ENCODE results near the gene PEMT. TPM values are rescaled to one million over a fixed set of nuclear protein-coding genes. Genes with fewer than 3 reads are reported as not detected.

The PEMT gene
- total and polyA plus RNA-seq, 3 experiments from 2014 or later, result 31.9 to 42.1 (median 34.6) TPM

GRCh38 chr17:17536702-17537101 lies 54.8 kb downstream of the PEMT start:
- H3K36me3 ChIP-seq (ENCODE audit: insufficient read depth, low read length), result no peaks in the 10 kb centered on the region
- ChIA-PET POLR2A (no interaction called here), CTCF (no interaction called here)
- Mint-ChIP-seq H3K9me3 (no peaks in the 10 kb centered on the region), H3K27me3 (no peaks in the 10 kb centered on the region), H3K4me3 (no peak overlapping the region), H3K36me3 (no peaks in the 10 kb centered on the region), H3K27ac (no peak overlapping the region), H3K4me1 (peaks cover 0 to 2% (median 0%) of the 10 kb centered on the region in 3 donors)
- no peak overlapping the region for H3K4me3 ChIP-seq (ENCODE audit: low read length)
- no peaks in the 10 kb centered on the region for H3K9me3 ChIP-seq (ENCODE audit: low read length)
- DNase-seq, result no peak
- no peaks in the 10 kb centered on the region for H3K27me3 ChIP-seq (ENCODE audit: insufficient read depth, low read length, poor library complexity, severe bottlenecking)
- H3K4me1 ChIP-seq (ENCODE audit: insufficient read depth, low read length), result no peaks in the 10 kb centered on the region
- H3K27ac ChIP-seq (ENCODE audit: low read depth, low read length), result no peak overlapping the region

GRCh38 chr17:17535957-17536356 lies 55.6 kb downstream of the PEMT start:
- ChIA-PET CTCF (no interaction called here), POLR2A (no interaction called here)
- H3K27me3 Mint-ChIP-seq, result no peaks in the 10 kb centered on the region
- no peak for DNase-seq
- H3K36me3 Mint-ChIP-seq, result no peaks in the 10 kb centered on the region
- Histone ChIP-seq H3K36me3 (ENCODE audit: insufficient read depth, low read length) (no peaks in the 10 kb centered on the region), H3K4me3 (ENCODE audit: low read length) (no peak overlapping the region), H3K9me3 (ENCODE audit: low read length) (no peaks in the 10 kb centered on the region), H3K27ac (ENCODE audit: low read depth, low read length) (no peak overlapping the region), H3K4me1 (ENCODE audit: insufficient read depth, low read length) (no peaks in the 10 kb centered on the region), H3K27me3 (ENCODE audit: insufficient read depth, low read length, poor library complexity, severe bottlenecking) (no peaks in the 10 kb centered on the region)
- no peak overlapping the region for H3K4me3 Mint-ChIP-seq
- no peaks in the 10 kb centered on the region for H3K9me3 Mint-ChIP-seq
- H3K4me1 Mint-ChIP-seq, result peaks cover 0 to 1% (median 0%) of the 10 kb centered on the region in 3 donors
- no peak overlapping the region for H3K27ac Mint-ChIP-seq

- Mint-ChIP-seq H3K27me3 (no peaks in the 10 kb centered on the region), H3K27ac (peak overlapping the region in 2 of 8 donors; percentile 11 to 12), H3K4me1 (no peaks in the 10 kb centered on the region), H3K9me3 (no peaks in the 10 kb centered on the region), H3K4me3 (no peak overlapping the region), H3K36me3 (no peaks in the 10 kb centered on the region)
- Histone ChIP-seq H3K4me1 (ENCODE audit: insufficient read depth, low read length) (no peaks in the 10 kb centered on the region), H3K36me3 (ENCODE audit: insufficient read depth, low read length) (no peaks in the 10 kb centered on the region), H3K27ac (ENCODE audit: low read depth, low read length) (no peak overlapping the region), H3K4me3 (ENCODE audit: low read length) (no peak overlapping the region), H3K27me3 (ENCODE audit: insufficient read depth, low read length, poor library complexity, severe bottlenecking) (no peaks in the 10 kb centered on the region), H3K9me3 (ENCODE audit: low read length) (no peaks in the 10 kb centered on the region)
- POLR2A ChIA-PET, result no interaction called here
- DNase-seq, result no peak
- CTCF ChIA-PET, result no interaction called here
These were observed 57.5 kb downstream of the PEMT start for GRCh38 chr17:17533901-17534441.

- H3K9me3 ChIP-seq (ENCODE audit: low read length), result no peaks in the 10 kb centered on the region
- no peak overlapping the region for H3K4me3 ChIP-seq (ENCODE audit: low read length)
- ChIA-PET CTCF (no interaction called here), POLR2A (no interaction called here)
- no peak for DNase-seq
- no peaks in the 10 kb centered on the region for H3K4me1 ChIP-seq (ENCODE audit: insufficient read depth, low read length)
- no peaks in the 10 kb centered on the region for H3K36me3 ChIP-seq (ENCODE audit: insufficient read depth, low read length)
- Mint-ChIP-seq H3K27ac (no peak overlapping the region), H3K27me3 (no peaks in the 10 kb centered on the region), H3K36me3 (no peaks in the 10 kb centered on the region), H3K4me1 (no peaks in the 10 kb centered on the region), H3K4me3 (no peak overlapping the region), H3K9me3 (no peaks in the 10 kb centered on the region)
- H3K27ac ChIP-seq (ENCODE audit: low read depth, low read length), result no peak overlapping the region
- H3K27me3 ChIP-seq (ENCODE audit: insufficient read depth, low read length, poor library complexity, severe bottlenecking), result no peaks in the 10 kb centered on the region
These were observed 58.5 kb downstream of the PEMT start for GRCh38 chr17:17532991-17533390.

GRCh38 chr17:17531156-17531555 lies 60.4 kb downstream of the PEMT start:
- Histone ChIP-seq H3K27me3 (ENCODE audit: insufficient read depth, low read length, poor library complexity, severe bottlenecking) (no peaks in the 10 kb centered on the region), H3K36me3 (ENCODE audit: insufficient read depth, low read length) (no peaks in the 10 kb centered on the region), H3K4me1 (ENCODE audit: insufficient read depth, low read length) (no peaks in the 10 kb centered on the region), H3K27ac (ENCODE audit: low read depth, low read length) (no peak overlapping the region), H3K4me3 (ENCODE audit: low read length) (no peak overlapping the region), H3K9me3 (ENCODE audit: low read length) (no peaks in the 10 kb centered on the region)
- H3K36me3 Mint-ChIP-seq, result no peaks in the 10 kb centered on the region
- no peak overlapping the region for H3K27ac Mint-ChIP-seq
- no peak overlapping the region for H3K4me3 Mint-ChIP-seq
- CTCF ChIA-PET, result no interaction called here
- POLR2A ChIA-PET, result no interaction called here
- H3K4me1 Mint-ChIP-seq, result no peaks in the 10 kb centered on the region
- H3K9me3 Mint-ChIP-seq, result no peaks in the 10 kb centered on the region
- H3K27me3 Mint-ChIP-seq, result no peaks in the 10 kb centered on the region
- no peak for DNase-seq

GRCh38 chr17:17528696-17529652 lies 62.5 kb downstream of the PEMT start:
- CTCF ChIA-PET, result no interaction called here
- POLR2A ChIA-PET, result no interaction called here
- Histone ChIP-seq H3K9me3 (ENCODE audit: low read length) (no peaks in the 10 kb centered on the region), H3K27ac (ENCODE audit: low read depth, low read length) (no peak overlapping the region), H3K4me1 (ENCODE audit: insufficient read depth, low read length) (no peaks in the 10 kb centered on the region), H3K4me3 (ENCODE audit: low read length) (no peak overlapping the region), H3K27me3 (ENCODE audit: insufficient read depth, low read length, poor library complexity, severe bottlenecking) (no peaks in the 10 kb centered on the region), H3K36me3 (ENCODE audit: insufficient read depth, low read length) (no peaks in the 10 kb centered on the region)
- H3K9me3 Mint-ChIP-seq, result no peaks in the 10 kb centered on the region
- no peak for DNase-seq
- H3K27ac Mint-ChIP-seq, result no peak overlapping the region
- H3K4me1 Mint-ChIP-seq, result no peaks in the 10 kb centered on the region
- no peaks in the 10 kb centered on the region for H3K36me3 Mint-ChIP-seq
- H3K27me3 Mint-ChIP-seq, result no peaks in the 10 kb centered on the region
- no peak overlapping the region for H3K4me3 Mint-ChIP-seq

GRCh38 chr17:17527956-17528500 lies 63.5 kb downstream of the PEMT start:
- no peaks in the 10 kb centered on the region for H3K4me1 ChIP-seq (ENCODE audit: insufficient read depth, low read length)
- no peaks in the 10 kb centered on the region for H3K36me3 Mint-ChIP-seq

GRCh38 chr17:17527534-17527933 lies 64.0 kb downstream of the PEMT start:
- DNase-seq, result no peak
- Histone ChIP-seq H3K4me1 (ENCODE audit: insufficient read depth, low read length) (no peaks in the 10 kb centered on the region), H3K27ac (ENCODE audit: low read depth, low read length) (no peak overlapping the region), H3K36me3 (ENCODE audit: insufficient read depth, low read length) (no peaks in the 10 kb centered on the region), H3K4me3 (ENCODE audit: low read length) (no peak overlapping the region), H3K27me3 (ENCODE audit: insufficient read depth, low read length, poor library complexity, severe bottlenecking) (no peaks in the 10 kb centered on the region), H3K9me3 (ENCODE audit: low read length) (no peaks in the 10 kb centered on the region)
- Mint-ChIP-seq H3K4me1 (no peaks in the 10 kb centered on the region), H3K27me3 (no peaks in the 10 kb centered on the region), H3K9me3 (no peaks in the 10 kb centered on the region), H3K27ac (no peak overlapping the region), H3K36me3 (no peaks in the 10 kb centered on the region), H3K4me3 (no peak overlapping the region)
- ChIA-PET POLR2A (no interaction called here), CTCF (no interaction called here)

More at GRCh38 chr17:17527956-17528500, 63.5 kb downstream of the PEMT start:
- ChIA-PET POLR2A (no interaction called here), CTCF (no interaction called here)
- no peak overlapping the region for H3K4me3 Mint-ChIP-seq
- no peaks in the 10 kb centered on the region for H3K27me3 Mint-ChIP-seq
- Histone ChIP-seq H3K27ac (ENCODE audit: low read depth, low read length) (no peak overlapping the region), H3K9me3 (ENCODE audit: low read length) (no peaks in the 10 kb centered on the region), H3K36me3 (ENCODE audit: insufficient read depth, low read length) (no peaks in the 10 kb centered on the region), H3K4me3 (ENCODE audit: low read length) (no peak overlapping the region), H3K27me3 (ENCODE audit: insufficient read depth, low read length, poor library complexity, severe bottlenecking) (no peaks in the 10 kb centered on the region)
- H3K9me3 Mint-ChIP-seq, result no peaks in the 10 kb centered on the region
- no peaks in the 10 kb centered on the region for H3K4me1 Mint-ChIP-seq
- no peak for DNase-seq
- no peak overlapping the region for H3K27ac Mint-ChIP-seq
